ENCODE data around the gene SDK1. TPM values are rescaled to one million over a fixed set of nuclear protein-coding genes. Genes with fewer than 3 reads are reported as not detected.

The SDK1 gene
- total RNA-seq, 2 experiments from 2014 or later, result 0.19 to 0.36 TPM

GRCh38 chr7:3998060-3998459 lies 697.0 kb downstream of the SDK1 start:
- Histone ChIP-seq H2AFZ (ENCODE audit: low read length) (no peak overlapping the region), H3K79me2 (ENCODE audit: insufficient read depth, low read depth, low read length) (no peaks in the 10 kb centered on the region), H3K9me3 (ENCODE audit: low read length) (no peaks in the 10 kb centered on the region), H3K4me3 (ENCODE audit: low read depth, low read length, poor library complexity, severe bottlenecking) (no peak overlapping the region), H3K9me2 (ENCODE audit: insufficient read depth, low read length) (no peaks in the 10 kb centered on the region), H4K20me1 (ENCODE audit: insufficient read depth, low read length) (no peaks in the 10 kb centered on the region), H3K4me1 (ENCODE audit: insufficient read depth, low read length, poor library complexity, severe bottlenecking) (no peaks in the 10 kb centered on the region), H3K4me2 (ENCODE audit: low read length) (no peak overlapping the region), H3K27ac (ENCODE audit: low read depth, low read length, poor library complexity, severe bottlenecking) (no peak overlapping the region), H3K36me3 (ENCODE audit: insufficient read depth, low read length) (no peaks in the 10 kb centered on the region)
- no peak for TF ChIP-seq EZH2phosphoT487 (IDR thresholded peaks at IDR 0.05; ENCODE audit: borderline replicate concordance, low read depth, low read length)
- no peak for TF ChIP-seq CTCF (conservative IDR thresholded peaks at IDR 0.05; ENCODE audit: low read length)
- POLR2A ChIA-PET, result no interaction called here
- intact Hi-C loops (cut with micrococcal nuclease; ENCODE audit: unreplicated experiment), result no loop called here
- no TSS peak for BruUV-seq (replicated peaks)
- CTCF ChIA-PET (ENCODE audit: unreplicated experiment), result no interaction called here
- no peak for DNase-seq (ENCODE audit: low spot score)

- Histone ChIP-seq H3K79me2 (ENCODE audit: insufficient read depth, low read depth, low read length) (no peaks in the 10 kb centered on the region), H4K20me1 (ENCODE audit: insufficient read depth, low read length) (no peaks in the 10 kb centered on the region), H3K4me2 (ENCODE audit: low read length) (no peak overlapping the region), H3K4me1 (ENCODE audit: insufficient read depth, low read length, poor library complexity, severe bottlenecking) (no peaks in the 10 kb centered on the region), H3K9me3 (ENCODE audit: low read length) (no peaks in the 10 kb centered on the region), H3K4me3 (ENCODE audit: low read depth, low read length, poor library complexity, severe bottlenecking) (no peak overlapping the region), H3K36me3 (ENCODE audit: insufficient read depth, low read length) (no peaks in the 10 kb centered on the region), H3K27ac (ENCODE audit: low read depth, low read length, poor library complexity, severe bottlenecking) (no peak overlapping the region), H2AFZ (ENCODE audit: low read length) (no peak overlapping the region), H3K9me2 (ENCODE audit: insufficient read depth, low read length) (no peaks in the 10 kb centered on the region)
- CTCF ChIA-PET (ENCODE audit: unreplicated experiment), result no interaction called here
- no peak for TF ChIP-seq EZH2phosphoT487 (IDR thresholded peaks at IDR 0.05; ENCODE audit: borderline replicate concordance, low read depth, low read length)
- TF ChIP-seq CTCF (conservative IDR thresholded peaks at IDR 0.05; ENCODE audit: low read length), result no peak
- no peak for DNase-seq (ENCODE audit: low spot score)
- intact Hi-C loops (cut with micrococcal nuclease; ENCODE audit: unreplicated experiment), result no loop called here
- no TSS peak for BruUV-seq (replicated peaks)
- POLR2A ChIA-PET, result interaction anchor here (0.6 kb wide), 1 partner anchor 1090 kb away, joined by 3 read pairs; no protein-coding TSS in a partner anchor
Observed at GRCh38 chr7:4000139-4000538, 699.1 kb downstream of the SDK1 start.

DNA sequence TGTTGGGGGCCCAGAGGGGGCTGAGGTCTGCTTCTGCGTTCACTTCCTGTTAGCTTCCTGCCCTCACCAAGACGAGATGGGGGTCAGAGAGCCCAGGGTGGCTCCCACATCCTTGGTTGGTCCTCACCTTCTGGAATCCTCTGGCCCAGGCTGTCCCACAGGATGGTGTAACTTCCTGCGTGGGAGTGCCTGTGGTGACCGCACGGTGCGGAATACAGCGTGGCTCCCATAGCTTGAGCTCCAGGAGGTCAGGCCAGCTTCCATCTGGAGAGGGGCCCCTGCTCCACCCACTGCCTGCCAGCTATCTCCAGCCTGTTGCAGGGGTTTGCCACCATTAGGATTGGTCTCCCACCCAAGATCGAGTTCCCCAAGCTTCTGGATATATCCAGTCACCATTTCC lies 699.9 kb downstream of the SDK1 start:
- no peak overlapping the region for H2AFZ ChIP-seq (ENCODE audit: low read length)
- no peaks in the 10 kb centered on the region for H3K9me2 ChIP-seq (ENCODE audit: insufficient read depth, low read length)
- CTCF ChIA-PET (ENCODE audit: unreplicated experiment), result no interaction called here
- no peaks in the 10 kb centered on the region for H3K79me2 ChIP-seq (ENCODE audit: insufficient read depth, low read depth, low read length)
- H3K27ac ChIP-seq (ENCODE audit: low read depth, low read length, poor library complexity, severe bottlenecking), result no peak overlapping the region
- no peaks in the 10 kb centered on the region for H3K36me3 ChIP-seq (ENCODE audit: insufficient read depth, low read length)
- BruUV-seq (replicated peaks), result no TSS peak
- H3K4me3 ChIP-seq (ENCODE audit: low read depth, low read length, poor library complexity, severe bottlenecking), result no peak overlapping the region
- H3K4me1 ChIP-seq (ENCODE audit: insufficient read depth, low read length, poor library complexity, severe bottlenecking), result no peaks in the 10 kb centered on the region
- intact Hi-C loops (cut with micrococcal nuclease; ENCODE audit: unreplicated experiment), result no loop called here
- no peaks in the 10 kb centered on the region for H3K9me3 ChIP-seq (ENCODE audit: low read length)
- TF ChIP-seq EZH2phosphoT487 (IDR thresholded peaks at IDR 0.05; ENCODE audit: borderline replicate concordance, low read depth, low read length) (no peak), CTCF (conservative IDR thresholded peaks at IDR 0.05; ENCODE audit: low read length) (no peak)
- H3K4me2 ChIP-seq (ENCODE audit: low read length), result no peak overlapping the region
- no peak for DNase-seq (ENCODE audit: low spot score)
- POLR2A ChIA-PET, result interaction anchor here (0.6 kb wide), 1 partner anchor 1089 kb away, joined by 3 read pairs; no protein-coding TSS in a partner anchor
- no peaks in the 10 kb centered on the region for H4K20me1 ChIP-seq (ENCODE audit: insufficient read depth, low read length)

Measured in OCI-LY7 (cell line).